Stimulated activated CD4-positive, alpha-beta T cell treated with anti-CD3 and anti-CD28 coated beads, Interleukin-12 subunit alpha, Interleukin-12 subunit beta, amount 100 ng/mL, for 24 hours (primary cell): Measurements from ENCODE around the gene ADTRP.
"Not testable (repeated sequence)": the region's sequence is repeated elsewhere in the genome, so short reads cannot be mapped to it uniquely, and the experiment has no call there.

Experiments used
- DNase-seq, 2 experiments: peaks; one replicate each; pipeline ENCODE4 v3.0.0-alpha.2; 2020; ENCODE audit warnings: low read depth in 2 of 2

Gene ADTRP

GRCh38 chr6:11692451-11693376 lies 85.9 kb downstream of the ADTRP start:
- no peak for DNase-seq

- DNase-seq: no peak
Observed at GRCh38 chr6:11689847-11690246, 88.8 kb downstream of the ADTRP start.

GRCh38 chr6:11689400-11689799 lies 89.2 kb downstream of the ADTRP start:
- DNase-seq: not testable (repeated sequence)

- no peak for DNase-seq
Observed at GRCh38 chr6:11688425-11688709, 90.2 kb downstream of the ADTRP start.

GRCh38 chr6:11685481-11686093 lies 93.0 kb downstream of the ADTRP start:
- DNase-seq: no peak

DNA sequence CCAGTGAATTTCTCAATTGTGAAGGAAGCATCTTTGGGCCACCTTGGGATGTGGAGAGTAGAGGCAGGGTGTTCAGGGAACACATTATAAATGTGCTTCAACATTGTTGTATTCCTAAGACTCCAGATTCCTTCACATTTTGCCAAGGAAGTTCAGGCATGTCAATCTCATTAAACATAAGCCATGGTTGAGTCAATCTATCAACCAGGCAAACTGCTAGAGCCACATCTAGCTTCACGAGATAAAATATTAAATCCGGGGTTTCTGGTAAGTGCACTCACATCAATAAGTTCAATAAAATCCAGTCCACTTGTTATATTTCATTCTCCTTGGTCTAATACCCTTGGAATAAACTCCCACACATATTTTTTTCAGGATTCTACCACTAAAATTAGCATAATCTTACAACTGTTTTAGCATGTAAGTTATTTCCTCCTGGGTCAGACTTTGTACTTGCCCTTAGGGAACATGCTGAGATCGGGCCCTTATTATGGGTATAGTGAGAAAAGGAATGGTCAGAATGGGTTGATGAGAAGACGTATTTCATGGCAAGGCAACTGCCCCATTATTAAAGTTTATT lies 93.6 kb downstream of the ADTRP start:
- no peak for DNase-seq

- no peak for DNase-seq
Observed at GRCh38 chr6:11683871-11684270, 94.7 kb downstream of the ADTRP start.

GRCh38 chr6:11682561-11682975 lies 96.0 kb downstream of the ADTRP start:
- no peak for DNase-seq

DNA sequence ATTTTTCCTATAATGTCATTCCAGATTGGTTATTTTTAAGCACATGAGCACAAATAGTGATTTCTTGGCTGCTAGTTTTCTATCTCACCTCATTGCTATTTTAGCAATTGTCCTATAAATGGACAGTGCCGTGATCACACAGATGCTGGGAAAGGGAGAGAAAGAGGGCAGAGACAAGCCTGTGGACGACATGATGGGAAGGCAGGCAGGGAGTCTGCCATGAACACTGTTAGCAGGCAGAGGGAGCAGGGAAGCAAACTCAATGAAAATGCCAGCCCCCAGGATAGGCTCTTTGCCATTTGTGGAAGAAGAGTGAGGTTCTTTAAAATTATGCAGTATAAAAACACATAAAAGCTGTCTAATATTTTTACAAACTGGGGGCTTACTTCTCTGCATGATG lies 96.8 kb downstream of the ADTRP start:
- DNase-seq: no peak

DNA sequence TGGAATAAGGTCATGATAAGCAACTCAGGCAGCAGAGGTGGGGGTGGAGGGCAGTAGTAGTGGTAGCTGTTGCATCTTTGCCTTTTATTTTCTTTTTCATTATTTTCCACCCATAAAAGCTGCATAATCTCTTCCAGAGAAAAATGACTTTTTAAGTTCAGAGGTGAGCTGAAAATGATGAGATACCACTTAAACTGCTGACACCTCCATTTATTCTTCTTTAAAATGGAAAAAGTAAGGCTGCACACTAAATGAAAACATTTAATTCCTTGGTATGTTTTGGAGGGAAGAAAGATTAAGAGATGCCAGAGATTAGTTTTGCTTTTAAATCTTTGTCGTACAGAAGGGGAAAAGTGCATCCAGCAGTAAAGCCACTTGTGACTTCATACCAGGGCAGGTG lies 97.2 kb downstream of the ADTRP start:
- DNase-seq: no peak

- DNase-seq: not testable (repeated sequence)
Observed at GRCh38 chr6:11680479-11680878, 98.1 kb downstream of the ADTRP start.

GRCh38 chr6:11679099-11679498 lies 99.5 kb downstream of the ADTRP start:
- no peak for DNase-seq

DNA sequence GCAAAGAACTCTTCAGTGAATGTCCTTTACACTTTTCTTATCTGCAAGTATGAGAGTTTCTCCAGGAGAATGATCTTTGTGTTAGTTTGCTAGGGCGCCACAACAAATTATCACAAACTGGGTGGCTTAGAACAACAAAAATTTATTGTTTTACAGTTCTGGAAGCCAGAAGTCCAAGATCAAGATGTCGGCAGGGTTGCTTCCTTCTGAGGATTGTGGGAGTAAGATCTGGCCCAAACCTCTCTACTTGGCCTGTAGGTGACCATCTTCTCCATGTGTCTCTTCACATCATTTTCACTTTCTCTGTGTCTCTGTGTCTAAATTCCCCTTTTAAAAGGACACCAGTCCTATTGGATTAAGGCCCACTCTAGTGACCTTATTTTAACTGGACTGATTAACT lies 103.0 kb downstream of the ADTRP start:
- DNase-seq: no peak

- no peak for DNase-seq
Observed at GRCh38 chr6:11672669-11673068, 105.9 kb downstream of the ADTRP start.

- no peak for DNase-seq
Observed at GRCh38 chr6:11672256-11672655, 106.3 kb downstream of the ADTRP start.

- no peak for DNase-seq
Observed at GRCh38 chr6:11669696-11670095, 108.9 kb downstream of the ADTRP start.

GRCh38 chr6:11668455-11668854 lies 110.1 kb downstream of the ADTRP start:
- no peak for DNase-seq

- DNase-seq: no peak
Observed at GRCh38 chr6:11667876-11668275, 110.7 kb downstream of the ADTRP start.

GRCh38 chr6:11665604-11666326 lies 112.8 kb downstream of the ADTRP start:
- no peak for DNase-seq
